Keratinocyte (primary cell): Measurements from ENCODE around the gene PHACTR1.

Experiments
- CTCF ChIP-seq, 3 experiments: IDR thresholded peaks in 1 of 3; conservative IDR thresholded peaks in 1 of 3; optimal IDR thresholded peaks in 1 of 3; 2 replicates in 2 of 3; 3 replicates in 1 of 3; pipeline versions ENCODE3 to v1.5.1; 2011; ENCODE audit warnings: low read length in 3 of 3, mild to moderate bottlenecking in 3 of 3, moderate library complexity in 2 of 3, control low read depth in 1 of 3, inconsistent platforms in 1 of 3; ENCODE audit not compliant: insufficient read depth in 2 of 3; ENCODE audit errors: extremely low read depth in 1 of 3
- EZH2 ChIP-seq: IDR thresholded peaks from one replicate; pipeline ENCODE4 v1.6.1; 2012; ENCODE audit warnings: inconsistent platforms, mild to moderate bottlenecking, low read length, moderate library complexity

GRCh38 chr6:13259393-13259792 is 542.8 kb downstream of the PHACTR1 start:
- TF ChIP-seq EZH2 (no peak), CTCF (optimal IDR thresholded peaks at IDR 0.05 in 1 of 3, IDR thresholded peaks at IDR 0.05 in 1 of 3, conservative IDR thresholded peaks at IDR 0.05 in 1 of 3; ENCODE audit: extremely low read depth in 1 of 3, insufficient read depth in 2 of 3, low read length in 3 of 3) (no peak)
